Left ventricle myocardium inferior (tissue), 1 donor: Measurements from ENCODE around the gene CHD3. TPM values are rescaled to one million over a fixed set of nuclear protein-coding genes. Genes with fewer than 3 reads are reported as not detected.

ENCODE experiments used
- DNase-seq: peaks from one replicate; pipeline ENCODE4 v3.0.0-alpha.2; 2020
- H3K27ac ChIP-seq: fragments of 200-600 bp; replicated peaks from 2 replicates; pipeline ENCODE4 v1.8.0; 2021
- H3K27me3 ChIP-seq: fragments of 200-600 bp; 2 replicates; pipeline ENCODE4 v1.8.0; 2021; ENCODE audit warnings: low read depth
- H3K36me3 ChIP-seq: fragments of 200-600 bp; 2 replicates; pipeline ENCODE4 v1.8.0; 2021
- H3K4me1 ChIP-seq: fragments of 200-600 bp; 2 replicates; pipeline ENCODE4 v1.8.0; 2021
- H3K4me3 ChIP-seq: fragments of 200-600 bp; 2 replicates; pipeline ENCODE4 v1.8.0; 2021; ENCODE audit warnings: mild to moderate bottlenecking, moderate library complexity
- H3K9me3 ChIP-seq: fragments of 200-600 bp; replicated peaks from 2 replicates; pipeline ENCODE4 v1.8.0; 2021
- intact Hi-C: fragments of 100-400 bp; cut with micrococcal nuclease; formaldehyde crosslinking; loops from one replicate; pipeline ENCODE4 v1.11.0; 2022
- total RNA-seq: library from RNA; stranded (reverse); fragmentation: NEBNext Ultra II Directional; extraction: Animal tissue kit (Norgen Biotek cat#: 25700); gene quantifications from one replicate; pipeline ENCODE4 v1.2.1, GENCODE V29; 2021
- TF ChIP-seq, protein P1 (sequence below): fragments of 200-600 bp; IDR thresholded peaks from 2 replicates; pipeline ENCODE4 v1.8.0; 2021; ENCODE audit warnings: antibody characterized with exemption, mild to moderate bottlenecking, borderline replicate concordance
- donor health status: DM: no; HTN: yes; CAD: no; lungs with severe emphysema.

The CHD3 gene
- total RNA-seq, 1 donor from 2014 or later = 15.6 TPM

DNA sequence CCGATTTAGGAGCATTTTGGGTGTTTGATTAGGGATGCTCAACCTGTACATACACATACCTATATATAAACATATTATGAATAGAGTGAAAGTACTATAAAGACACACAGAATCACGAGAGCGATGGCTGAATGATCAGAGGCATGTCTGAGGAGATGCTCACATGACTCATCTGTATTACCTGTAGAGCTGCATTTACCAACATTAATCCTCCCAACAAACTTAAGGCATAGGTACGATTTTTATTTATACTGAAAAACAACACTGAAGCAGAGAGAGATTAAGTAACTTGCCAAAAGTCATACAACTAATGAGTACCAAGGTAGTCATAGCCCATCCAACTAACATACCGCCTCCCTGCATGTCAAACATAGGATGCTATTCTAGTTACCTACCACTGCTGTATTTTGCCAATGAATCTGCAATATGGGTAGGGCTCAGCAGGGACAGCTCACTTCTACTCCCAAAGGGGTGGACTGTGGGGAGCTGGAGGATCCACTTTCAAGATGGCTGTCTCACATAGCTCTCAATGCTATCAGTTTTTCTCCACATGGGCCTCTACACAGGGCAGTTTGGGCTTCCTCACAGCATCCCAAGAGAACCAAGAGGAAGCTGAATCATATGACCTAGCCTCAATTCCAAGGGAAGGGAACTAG is 23.5 kb upstream of the CHD3 start:
- Histone ChIP-seq H3K27me3 (no peaks in the 10 kb centered on the region), H3K27ac (no peak overlapping the region), H3K4me1 (no peaks in the 10 kb centered on the region), H3K36me3 (peaks cover 31% of the 10 kb centered on the region), H3K9me3 (peaks cover 3% of the 10 kb centered on the region), H3K4me3 (no peak overlapping the region)
- TF ChIP-seq, protein P1, sequence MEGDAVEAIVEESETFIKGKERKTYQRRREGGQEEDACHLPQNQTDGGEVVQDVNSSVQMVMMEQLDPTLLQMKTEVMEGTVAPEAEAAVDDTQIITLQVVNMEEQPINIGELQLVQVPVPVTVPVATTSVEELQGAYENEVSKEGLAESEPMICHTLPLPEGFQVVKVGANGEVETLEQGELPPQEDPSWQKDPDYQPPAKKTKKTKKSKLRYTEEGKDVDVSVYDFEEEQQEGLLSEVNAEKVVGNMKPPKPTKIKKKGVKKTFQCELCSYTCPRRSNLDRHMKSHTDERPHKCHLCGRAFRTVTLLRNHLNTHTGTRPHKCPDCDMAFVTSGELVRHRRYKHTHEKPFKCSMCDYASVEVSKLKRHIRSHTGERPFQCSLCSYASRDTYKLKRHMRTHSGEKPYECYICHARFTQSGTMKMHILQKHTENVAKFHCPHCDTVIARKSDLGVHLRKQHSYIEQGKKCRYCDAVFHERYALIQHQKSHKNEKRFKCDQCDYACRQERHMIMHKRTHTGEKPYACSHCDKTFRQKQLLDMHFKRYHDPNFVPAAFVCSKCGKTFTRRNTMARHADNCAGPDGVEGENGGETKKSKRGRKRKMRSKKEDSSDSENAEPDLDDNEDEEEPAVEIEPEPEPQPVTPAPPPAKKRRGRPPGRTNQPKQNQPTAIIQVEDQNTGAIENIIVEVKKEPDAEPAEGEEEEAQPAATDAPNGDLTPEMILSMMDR = no peak
- DNase-seq = no peak
- intact Hi-C loops = loop anchor here (5.0 to 10.0 kb wide), 2 partner anchors 32 to 120 kb away; no protein-coding TSS in a partner anchor

DNA sequence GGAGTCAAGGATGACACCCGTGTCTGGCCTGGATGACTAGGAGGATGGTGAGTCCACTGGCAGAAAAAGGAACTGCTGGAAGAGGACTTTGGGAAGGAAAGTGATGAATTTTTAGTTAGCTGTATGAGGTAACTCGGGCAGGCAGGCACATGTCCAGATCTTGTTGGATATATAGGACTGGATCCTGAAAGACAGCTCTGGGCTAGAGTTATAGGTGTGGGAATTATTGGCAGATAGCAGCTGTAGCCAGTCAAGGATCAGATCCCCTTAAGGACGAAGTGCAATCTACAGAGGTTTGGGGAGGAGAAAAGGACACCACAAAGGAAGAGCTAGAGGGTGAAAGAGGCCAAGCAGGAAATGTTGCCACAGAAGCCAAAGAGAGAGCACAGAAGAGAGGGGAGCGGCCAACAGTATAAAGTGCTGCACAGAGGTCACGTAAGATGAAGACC is 20.7 kb upstream of the CHD3 start:
- Histone ChIP-seq H3K4me1 (no peaks in the 10 kb centered on the region), H3K27ac (no peak overlapping the region), H3K9me3 (peaks cover 3% of the 10 kb centered on the region), H3K4me3 (no peak overlapping the region), H3K27me3 (no peaks in the 10 kb centered on the region), H3K36me3 (peaks cover 9% of the 10 kb centered on the region)
- no peak for DNase-seq
- intact Hi-C loops = loop anchor here (10.0 kb wide), 1 partner anchor 117 kb away; no protein-coding TSS in a partner anchor
- TF ChIP-seq, protein P1 = no peak

DNA sequence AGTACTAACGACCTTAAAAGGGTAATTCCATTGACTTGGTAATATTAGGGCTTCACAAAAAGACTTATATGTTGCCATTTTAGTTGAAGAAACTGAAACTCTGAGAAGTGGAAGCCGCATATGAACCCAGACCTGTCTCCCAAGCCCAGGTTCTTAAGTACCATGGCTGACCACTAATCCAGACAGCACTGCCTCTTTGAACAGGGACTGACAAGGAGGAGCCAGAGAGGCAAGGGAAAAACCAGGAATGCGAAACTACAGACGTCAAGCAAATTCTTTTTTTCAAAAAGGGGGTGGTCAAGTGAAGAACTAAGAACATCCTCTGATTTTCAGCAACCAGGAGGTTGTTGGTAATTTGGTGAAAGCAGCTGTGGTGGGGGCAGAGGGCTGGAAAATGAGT is 15.5 kb upstream of the CHD3 start:
- no peaks in the 10 kb centered on the region for H3K27me3 ChIP-seq
- H3K4me1 ChIP-seq = no peaks in the 10 kb centered on the region
- no peak for DNase-seq
- TF ChIP-seq, protein P1 = no peak
- intact Hi-C loops = no loop called here
- peaks cover 9% of the 10 kb centered on the region for H3K36me3 ChIP-seq
- no peak overlapping the region for H3K4me3 ChIP-seq
- no peak overlapping the region for H3K27ac ChIP-seq
- H3K9me3 ChIP-seq = no peaks in the 10 kb centered on the region

DNA sequence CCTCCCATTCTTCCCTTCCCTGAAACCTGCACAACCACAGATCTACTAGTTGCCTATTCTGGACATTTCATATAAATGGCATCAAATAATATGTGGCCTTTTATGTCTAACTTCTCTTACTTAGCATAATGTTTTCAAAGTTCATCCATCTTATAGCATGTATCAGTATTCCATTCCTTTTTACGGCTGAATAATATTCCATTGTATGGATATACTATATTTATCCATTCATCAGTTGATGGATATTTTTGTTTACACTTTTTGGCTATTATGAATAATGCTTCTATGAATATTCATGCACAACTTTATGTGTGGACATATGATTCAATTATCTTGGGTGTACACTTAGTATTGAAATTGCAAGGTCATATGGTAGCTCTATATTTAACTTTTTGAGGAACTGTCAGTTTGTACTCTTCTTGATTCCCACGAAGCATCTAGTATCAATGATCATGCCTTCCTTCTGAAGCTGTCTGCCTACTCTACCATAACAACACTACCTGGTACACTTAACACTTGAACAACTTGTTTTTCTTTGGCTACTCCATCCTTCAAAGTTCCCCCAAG is 12.7 kb upstream of the CHD3 start:
- H3K4me1 ChIP-seq = peaks cover 1% of the 10 kb centered on the region
- no peak overlapping the region for H3K27ac ChIP-seq
- DNase-seq = no peak
- no peaks in the 10 kb centered on the region for H3K9me3 ChIP-seq
- peaks cover 10% of the 10 kb centered on the region for H3K36me3 ChIP-seq
- TF ChIP-seq, protein P1 = no peak
- H3K4me3 ChIP-seq = no peak overlapping the region
- no peaks in the 10 kb centered on the region for H3K27me3 ChIP-seq
- intact Hi-C loops = no loop called here

DNA sequence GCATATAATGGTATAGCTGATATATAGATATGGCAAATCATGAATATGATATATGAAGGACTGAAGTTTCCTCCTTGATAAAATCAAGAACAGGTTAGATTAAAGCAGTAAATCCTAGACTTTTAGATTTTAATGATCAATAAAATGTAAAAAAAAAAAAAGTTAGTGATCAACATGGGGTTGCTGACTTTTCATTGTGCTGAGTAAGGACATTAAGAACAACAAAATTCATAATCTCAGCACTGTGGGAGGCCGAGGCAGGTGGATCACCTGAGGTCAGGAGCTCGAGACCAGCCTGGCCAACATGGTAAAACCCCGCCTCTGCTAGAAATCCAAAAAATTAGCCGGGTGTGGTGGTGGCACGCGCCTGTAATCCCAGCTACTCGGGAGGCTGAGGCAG is 10.4 kb upstream of the CHD3 start:
- TF ChIP-seq, protein P1 = no peak
- DNase-seq = no peak
- H3K27ac ChIP-seq = no peak overlapping the region
- H3K4me3 ChIP-seq = no peak overlapping the region
- H3K27me3 ChIP-seq = no peaks in the 10 kb centered on the region
- H3K9me3 ChIP-seq = no peaks in the 10 kb centered on the region
- peaks cover 12% of the 10 kb centered on the region for H3K36me3 ChIP-seq
- intact Hi-C loops = no loop called here
- H3K4me1 ChIP-seq = peaks cover 19% of the 10 kb centered on the region
